Heart right ventricle (tissue), 16 donors: Measurements from ENCODE around the gene SEC24C. TPM values are rescaled to one million over a fixed set of nuclear protein-coding genes. Genes with fewer than 3 reads are reported as not detected.

Experiments used
- ATAC-seq, 8 donors: fragments of 200-7000 bp; cut with Tn5 transposase; one replicate each; pipeline ENCODE4 v1.9.1; 2020; ENCODE audit warnings: mild to moderate bottlenecking in 8 of 8, moderate library complexity in 8 of 8, moderate number of reproducible peaks in 1 of 8
- DNase-seq, 2 donors: peaks; one replicate each; pipeline ENCODE4 v3.0.0-alpha.2; 2020
- H3K27ac ChIP-seq, 10 donors: fragments of 200-600 bp; sonication (generic) in 2 of 10; one replicate each; pipeline versions ENCODE4 v1.5.0 to v1.8.0; 2020 to 2022; ENCODE audit warnings: mild to moderate bottlenecking in 3 of 10
- H3K27me3 ChIP-seq, 7 donors: fragments of 200-600 bp; one replicate each; pipeline ENCODE4 v1.8.0; 2021 to 2022; ENCODE audit warnings: mild to moderate bottlenecking in 2 of 7
- H3K36me3 ChIP-seq, 9 donors: fragments of 200-600 bp; sonication (generic) in 1 of 9; one replicate each; pipeline versions ENCODE4 v1.5.0 to v1.8.0; 2020 to 2022; ENCODE audit warnings: mild to moderate bottlenecking in 2 of 9
- H3K4me1 ChIP-seq, 9 donors: fragments of 200-600 bp; sonication (generic) in 1 of 9; one replicate each; pipeline versions ENCODE4 v1.5.0 to v1.8.0; 2020 to 2022; ENCODE audit warnings: mild to moderate bottlenecking in 4 of 9
- H3K4me3 ChIP-seq, 10 donors: fragments of 200-600 bp; sonication (generic) in 2 of 10; one replicate each; pipeline versions ENCODE4 v1.5.0 to v1.8.0; 2020 to 2022; ENCODE audit warnings: mild to moderate bottlenecking in 7 of 10, moderate library complexity in 2 of 10
- H3K9me3 ChIP-seq, 11 donors: fragments of 200-600 bp in 10 of 11; sonication (generic) in 2 of 11; one replicate each; pipeline versions ENCODE4 v1.5.0 to v1.8.0; 2013 to 2022; ENCODE audit warnings: mild to moderate bottlenecking in 2 of 11, control low read depth in 1 of 11, moderate library complexity in 1 of 11
- WGBS, 2 donors: extraction: QIAGEN DNeasy Blood & Tissue Kit; methylation state at CpG; one replicate each; pipeline ENCODE4 v1.1.7; 2013; ENCODE audit warnings: inconsistent platforms in 1 of 2; 5-methylcytosine and 5-hydroxymethylcytosine counted together
- intact Hi-C, 10 donors: fragments of 100-400 bp; cut with DNase I; formaldehyde crosslinking; loops; one replicate each; pipeline versions ENCODE4 v1.11.1 to v1.14.2; 2022
- polyA plus RNA-seq, 2 donors: library from polyadenylated mRNA; stranded (reverse); fragments of 200-250 nt; gene quantifications; one replicate each; pipeline ENCODE4 v1.2.3, GENCODE V29; 2013
- total RNA-seq, 10 donors: library from RNA; stranded (reverse); fragmentation: NEBNext Ultra II Directional in 3 of 10; extraction: Animal tissue kit (Norgen Biotek cat#: 25700) in 3 of 10; gene quantifications; one replicate each; pipeline versions ENCODE4 v1.2.1 to v1.2.4, GENCODE V29; 2021 to 2023
- TF ChIP-seq, protein P1 (sequence below), 9 donors: fragments of 200-600 bp; sonication (generic) in 2 of 9; IDR thresholded peaks; one replicate each; pipeline versions ENCODE4 v1.5.0 to v1.8.0; 2021 to 2022; ENCODE audit warnings: antibody characterized with exemption in 9 of 9, mild to moderate bottlenecking in 5 of 9, moderate library complexity in 1 of 9
- donor health status: Arrhythmogenic right ventricular cardiomyopathy.
- donor health status: ischemic (EF 13 %, LVEDD 7.1; RV severe dilation, severe dysfunction).
- donor health status: healthy with polysubstance abuse.
- donor health status: DM: no; HTN: yes; CAD: no.
- donor health status: DM: no; HTN: no; CAD: no.
- donor health status: ischemic (EF 25% LVEDD 6.9; RV normal size, moderate dysfunction).
- donor health status: ischemic (EF 25% LVEDD 5.7; RV mildly dilated, moderate dysfunction).
- donor health status: healthy.
- donor health status: DM: yes; HTN: yes; CAD: no.
- donor health status: Ischemic cardiomyopathy.
- donor health status: ischemic (EF 35%, LVEDD 5.7; RV mildly dilated, moderate dysfunction).
- donor health status: nonischemic (EF 11% LVEDD 7.7; RV severe dilation, severe dysfunction).
- donor health status: DM: yes; HTN: yes; CAD: no.
- donor health status: PGD.
- donor health status: ischemic (EF 29% LVEDD 5.4; RV normal size, mild dysfunction).
- donor health status: nonischemic (EF 23%, LVEDD 6.1; RV moderate dilation, normal function).

Gene SEC24C
- total and polyA plus RNA-seq, 12 donors: 33.4 to 59.7 (median 50.9) TPM

DNA sequence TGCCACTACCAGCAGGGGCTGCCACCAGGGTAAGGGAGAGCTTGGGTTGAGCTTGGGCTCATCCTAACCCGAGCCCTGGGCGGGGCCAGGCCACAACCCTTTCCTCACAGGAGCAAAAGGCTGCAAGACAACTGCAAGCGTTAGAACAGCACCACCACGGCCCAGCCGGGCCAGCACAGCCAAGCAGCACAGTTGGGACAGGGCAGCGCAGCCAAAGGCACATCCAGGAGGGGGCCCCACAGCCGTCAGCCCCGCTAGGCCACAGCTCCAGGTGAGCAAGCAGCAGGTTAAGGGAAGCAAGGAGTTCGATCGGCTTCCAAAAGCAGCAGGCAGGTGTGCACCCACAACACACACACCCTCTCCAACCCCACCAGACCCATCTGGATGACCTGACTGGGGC lies 74.2 kb downstream of the SEC24C start:
- Histone ChIP-seq H3K27me3 (no peaks in the 10 kb centered on the region), H3K27ac (peak overlapping the region in 1 of 10 donors; percentile 79), H3K4me1 (peaks cover 0 to 48% (median 16%) of the 10 kb centered on the region in 9 donors), H3K4me3 (no peak overlapping the region), H3K9me3 (no peaks in the 10 kb centered on the region), H3K36me3 (peaks cover 0 to 80% (median 0%) of the 10 kb centered on the region in 9 donors)
- ATAC-seq: peak in 1 of 8 donors; percentile 18
- TF ChIP-seq, protein P1, sequence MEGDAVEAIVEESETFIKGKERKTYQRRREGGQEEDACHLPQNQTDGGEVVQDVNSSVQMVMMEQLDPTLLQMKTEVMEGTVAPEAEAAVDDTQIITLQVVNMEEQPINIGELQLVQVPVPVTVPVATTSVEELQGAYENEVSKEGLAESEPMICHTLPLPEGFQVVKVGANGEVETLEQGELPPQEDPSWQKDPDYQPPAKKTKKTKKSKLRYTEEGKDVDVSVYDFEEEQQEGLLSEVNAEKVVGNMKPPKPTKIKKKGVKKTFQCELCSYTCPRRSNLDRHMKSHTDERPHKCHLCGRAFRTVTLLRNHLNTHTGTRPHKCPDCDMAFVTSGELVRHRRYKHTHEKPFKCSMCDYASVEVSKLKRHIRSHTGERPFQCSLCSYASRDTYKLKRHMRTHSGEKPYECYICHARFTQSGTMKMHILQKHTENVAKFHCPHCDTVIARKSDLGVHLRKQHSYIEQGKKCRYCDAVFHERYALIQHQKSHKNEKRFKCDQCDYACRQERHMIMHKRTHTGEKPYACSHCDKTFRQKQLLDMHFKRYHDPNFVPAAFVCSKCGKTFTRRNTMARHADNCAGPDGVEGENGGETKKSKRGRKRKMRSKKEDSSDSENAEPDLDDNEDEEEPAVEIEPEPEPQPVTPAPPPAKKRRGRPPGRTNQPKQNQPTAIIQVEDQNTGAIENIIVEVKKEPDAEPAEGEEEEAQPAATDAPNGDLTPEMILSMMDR (IDR thresholded peaks at IDR 0.05): no peak
- DNase-seq: no peak
- 86 to 92% methylated on average over 10 of the region's 10 CpGs for WGBS, 2 donors
- intact Hi-C loops: no loop called here

DNA sequence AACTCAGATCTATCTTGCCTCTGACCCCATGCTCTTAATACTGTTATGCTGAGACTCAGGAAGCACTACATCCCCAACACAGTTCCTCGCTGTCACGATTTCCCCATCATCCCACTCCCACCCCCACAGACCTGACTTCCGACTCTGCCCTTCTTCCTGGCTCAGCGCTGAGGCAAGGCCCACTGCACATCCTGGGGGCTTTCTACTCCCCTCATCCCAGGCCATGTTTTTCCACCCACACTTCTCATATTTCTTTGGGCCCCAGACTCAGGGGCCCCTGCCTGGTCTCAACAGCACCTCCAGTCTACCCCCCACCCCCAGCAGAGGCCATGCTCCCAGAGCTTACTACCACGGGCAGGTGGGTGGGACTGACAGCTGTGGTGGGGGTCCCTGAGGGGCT lies 74.9 kb downstream of the SEC24C start:
- intact Hi-C loops: no loop called here
- TF ChIP-seq, protein P1 (IDR thresholded peaks at IDR 0.05): no peak
- no peaks in the 10 kb centered on the region for H3K9me3 ChIP-seq
- peaks cover 0 to 80% (median 0%) of the 10 kb centered on the region in 9 donors for H3K36me3 ChIP-seq
- H3K27ac ChIP-seq: peak overlapping the region in 3 of 10 donors; percentile 25 to 45 (median 31)
- no peak for DNase-seq
- H3K27me3 ChIP-seq: no peaks in the 10 kb centered on the region
- 67 to 71% methylated on average over 5 of the region's 5 CpGs for WGBS, 2 donors
- peaks cover 0 to 48% (median 16%) of the 10 kb centered on the region in 9 donors for H3K4me1 ChIP-seq
- no peak overlapping the region for H3K4me3 ChIP-seq
- peak in 1 of 8 donors; percentile 5 for ATAC-seq

DNA sequence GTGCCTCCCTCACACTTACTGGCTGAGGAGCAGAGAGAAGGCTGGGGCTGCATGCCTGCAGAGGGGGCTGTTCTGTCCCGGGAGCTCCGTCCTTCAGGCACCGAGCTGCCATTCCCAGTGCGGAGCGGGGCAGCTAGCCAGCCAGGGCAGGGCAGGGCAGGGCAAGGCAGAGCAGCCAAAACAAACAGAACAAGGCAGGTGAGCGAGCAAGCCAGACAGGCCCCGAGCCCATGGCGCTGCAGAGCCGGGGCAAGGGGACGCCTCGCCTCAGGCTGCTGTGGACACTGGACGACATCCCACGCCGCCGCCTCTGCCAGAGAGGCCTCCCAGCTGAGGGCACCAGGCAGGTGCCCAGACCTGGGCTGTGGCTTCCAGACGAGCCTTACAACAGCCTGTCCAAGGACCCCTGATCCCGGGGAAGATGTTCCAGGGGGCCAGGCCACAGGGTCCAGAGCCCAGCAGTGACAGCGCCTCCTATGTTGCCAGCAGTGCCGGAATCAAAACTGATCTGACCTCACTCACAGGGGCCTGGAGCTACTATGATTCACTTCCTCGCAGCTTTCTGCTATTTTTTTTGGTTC lies 75.4 kb downstream of the SEC24C start:
- WGBS, 2 donors: 75 to 83% methylated on average over 20 of the region's 20 CpGs
- Histone ChIP-seq H3K4me1 (peaks cover 0 to 48% (median 16%) of the 10 kb centered on the region in 9 donors), H3K36me3 (peaks cover 0 to 80% (median 0%) of the 10 kb centered on the region in 9 donors), H3K4me3 (no peak overlapping the region), H3K9me3 (no peaks in the 10 kb centered on the region), H3K27ac (peak overlapping the region in 3 of 10 donors; percentile 25 to 45 (median 31)), H3K27me3 (no peaks in the 10 kb centered on the region)
- intact Hi-C loops: no loop called here
- TF ChIP-seq, protein P1 (IDR thresholded peaks at IDR 0.05): peak in 3 of 9 donors; percentile 13 to 37 (median 23)
- peak in 1 of 2 donors; percentile 47 for DNase-seq
- ATAC-seq: peak in 7 of 8 donors; percentile 35 to 72 (median 44)

Other genes with a start within 250 kb of the SEC24C start
- gene PPP3CB, start 248.3 kb upstream of the SEC24C start, total RNA-seq: 10 to 100 TPM; 52.5 to 78.6 (median 64.5) TPM
- gene PPP3CB, start 248.3 kb upstream of the SEC24C start, polyA plus RNA-seq: 10 to 100 TPM; 34.4 to 36.6 TPM
- gene USP54, start 153.0 kb upstream of the SEC24C start, total RNA-seq: 10 to 100 TPM; 14.5 to 34.5 (median 19.4) TPM
- gene USP54, start 153.0 kb upstream of the SEC24C start, polyA plus RNA-seq: 10 to 100 TPM in 1 of 2 donors, 1 to 10 TPM in 1; 7.9 to 16.3 TPM
- gene MYOZ1, start 102.9 kb upstream of the SEC24C start, total RNA-seq: 1 to 10 TPM in 5 of 10 donors, under 1 TPM in 5; 0.41 to 3.4 (median 0.98) TPM
- gene MYOZ1, start 102.9 kb upstream of the SEC24C start, polyA plus RNA-seq: under 1 TPM; 0.51 to 0.54 TPM
- 100 to 1,000 TPM; 120 to 833 (median 469) TPM for gene SYNPO2L, start 88.3 kb upstream of the SEC24C start, total RNA-seq
- 100 to 1,000 TPM in 1 of 2 donors, 10 to 100 TPM in 1; 61.6 to 147 TPM for gene SYNPO2L, start 88.3 kb upstream of the SEC24C start, polyA plus RNA-seq
- 1 to 10 TPM; 2.4 to 4.2 (median 3.4) TPM for gene AGAP5, start 46.3 kb upstream of the SEC24C start, total RNA-seq
- gene AGAP5, start 46.3 kb upstream of the SEC24C start, polyA plus RNA-seq: 10 to 100 TPM in 1 of 2 donors, 1 to 10 TPM in 1; 1.8 to 15.1 TPM
- 10 to 100 TPM; 18.6 to 31.4 (median 21.5) TPM for gene CHCHD1, start 37.7 kb downstream of the SEC24C start, total RNA-seq
- 10 to 100 TPM; 48.2 to 82.1 TPM for gene CHCHD1, start 37.7 kb downstream of the SEC24C start, polyA plus RNA-seq
- 10 to 100 TPM; 35.2 to 72.5 (median 43.5) TPM for gene ZSWIM8, start 41.2 kb downstream of the SEC24C start, total RNA-seq
- 100 to 1,000 TPM in 1 of 2 donors, 10 to 100 TPM in 1; 64.1 to 139 TPM for gene ZSWIM8, start 41.2 kb downstream of the SEC24C start, polyA plus RNA-seq
- gene NDST2, start 67.2 kb downstream of the SEC24C start, total RNA-seq: 10 to 100 TPM in 8 of 10 donors, 1 to 10 TPM in 2; 8.3 to 15.7 (median 11.5) TPM
- 10 to 100 TPM in 1 of 2 donors, 1 to 10 TPM in 1; 7.2 to 12.9 TPM for gene NDST2, start 67.2 kb downstream of the SEC24C start, polyA plus RNA-seq
- 10 to 100 TPM in 9 of 10 donors, 1 to 10 TPM in 1; 9.4 to 16.7 (median 12.7) TPM for gene CAMK2G, start 130.2 kb downstream of the SEC24C start, total RNA-seq
- gene CAMK2G, start 130.2 kb downstream of the SEC24C start, polyA plus RNA-seq: 1 to 10 TPM; 8.5 to 9.9 TPM
- gene PLAU, start 166.8 kb downstream of the SEC24C start, total RNA-seq: 10 to 100 TPM in 2 of 10 donors, 1 to 10 TPM in 8; 4.4 to 44.3 (median 9.1) TPM
- 10 to 100 TPM in 1 of 2 donors, 1 to 10 TPM in 1; 5.6 to 10.4 TPM for gene PLAU, start 166.8 kb downstream of the SEC24C start, polyA plus RNA-seq